SU-DHL-6 (cell line): ENCODE data around the gene SNAPC3.

ENCODE experiments used
- H2AFZ ChIP-seq: fragments of 200-600 bp; sonication (generic); 2 replicates; pipeline ENCODE4 v1.6.1; 2014; ENCODE audit warnings: low read depth, mild to moderate bottlenecking, moderate library complexity, mixed read lengths, antibody characterized with exemption, low read length; ENCODE audit not compliant: severe bottlenecking
- H3F3A ChIP-seq: fragments of 200-600 bp; shearing (Covaris generic); 2 replicates; pipeline ENCODE4 v1.6.0; 2016; ENCODE audit warnings: antibody characterized with exemption, mild to moderate bottlenecking; ENCODE audit not compliant: insufficient read depth
- H3K27ac ChIP-seq: fragments of 200-600 bp; sonication (generic); 2 replicates; pipeline ENCODE4 v1.5.1; 2016; ENCODE audit warnings: low read depth, mild to moderate bottlenecking, low read length, moderate library complexity, mixed read lengths
- H3K27me3 ChIP-seq: fragments of 200-600 bp; sonication (generic), shearing (Covaris generic); 2 replicates; pipeline ENCODE4 v1.6.0; 2014; ENCODE audit warnings: mild to moderate bottlenecking, low read length
- H3K36me3 ChIP-seq: fragments of 200-600 bp; sonication (generic); 2 replicates; pipeline ENCODE4 v1.6.1; 2014; ENCODE audit warnings: mild to moderate bottlenecking, low read length, mixed read lengths
- H3K4me2 ChIP-seq: fragments of 300-600, 200-600 bp; shearing (Covaris generic), sonication (generic); 2 replicates; pipeline ENCODE4 v1.6.0; 2014; ENCODE audit warnings: low read length, low read depth, mild to moderate bottlenecking; ENCODE audit not compliant: poor library complexity, severe bottlenecking
- H3K4me3 ChIP-seq: fragments of 200-600 bp; sonication (generic); 2 replicates; pipeline ENCODE4 v1.5.1; 2014; ENCODE audit warnings: antibody characterized with exemption, low read length, mild to moderate bottlenecking, mixed read lengths; ENCODE audit not compliant: insufficient read depth, poor library complexity, severe bottlenecking
- H3K79me2 ChIP-seq: fragments of 200-600 bp; sonication (generic); 2 replicates; pipeline ENCODE4 v1.6.1; 2014; ENCODE audit warnings: mild to moderate bottlenecking, low read length, moderate library complexity; ENCODE audit not compliant: insufficient read depth
- H3K9ac ChIP-seq: fragments of 200-600 bp; sonication (generic); 2 replicates; pipeline ENCODE4 v1.7.0; 2014; ENCODE audit warnings: mild to moderate bottlenecking, low read length
- H3K9me2 ChIP-seq: fragments of 200-600 bp; sonication (generic); replicated peaks from 2 replicates; pipeline ENCODE4 v1.6.1; 2014; ENCODE audit warnings: low read length; ENCODE audit not compliant: insufficient read depth
- H3K9me3 ChIP-seq: fragments of 200-600 bp; sonication (generic); 2 replicates; pipeline ENCODE4 v1.6.1; 2014; ENCODE audit warnings: low read length, mixed read lengths; ENCODE audit not compliant: insufficient read depth
- H4K20me1 ChIP-seq: fragments of 200-600 bp; sonication (generic); 2 replicates; pipeline ENCODE4 v1.6.1; 2014; ENCODE audit warnings: low read depth, mild to moderate bottlenecking, antibody characterized with exemption, low read length, moderate library complexity, mixed read lengths
- EZH2phosphoT487 ChIP-seq: fragments of 200-600 bp; sonication (generic), shearing (Covaris generic); conservative IDR thresholded peaks from 2 replicates; pipeline ENCODE4 v1.6.1; 2018; ENCODE audit warnings: mild to moderate bottlenecking, antibody characterized with exemption, low read length, moderate library complexity, mixed read lengths
- TF ChIP-seq, protein P1 (sequence below): fragments of 200-600 bp; sonication (generic); IDR thresholded peaks from one replicate; pipeline ENCODE4 v1.5.1; 2017; ENCODE audit warnings: antibody characterized with exemption, mild to moderate bottlenecking, low read length, moderate library complexity; ENCODE audit not compliant: insufficient read depth, poor library complexity, severe bottlenecking

SNAPC3 gene

DNA sequence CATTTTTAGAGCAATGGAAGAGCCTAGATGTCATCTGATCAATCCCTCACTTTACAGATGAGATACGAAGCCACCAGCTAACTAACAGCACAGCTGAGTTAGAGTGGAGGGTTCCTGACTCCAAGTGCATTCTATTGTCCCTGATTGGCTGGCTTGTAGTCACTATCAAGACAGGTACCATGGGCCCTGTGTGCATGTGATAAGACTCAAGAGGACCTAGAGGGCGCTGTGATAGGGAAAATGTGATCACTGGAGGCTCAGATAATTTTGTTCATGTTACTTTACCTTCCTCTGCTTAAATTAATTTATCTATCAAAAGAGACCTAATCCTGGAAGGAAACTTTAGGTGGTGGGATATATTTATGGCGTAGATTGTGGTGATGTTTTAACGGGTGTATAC lies 19.5 kb upstream of the SNAPC3 start:
- Histone ChIP-seq H3K9me3 (no peaks in the 10 kb centered on the region), H3K27ac (no peak overlapping the region), H3K27me3 (no peaks in the 10 kb centered on the region), H3F3A (no peaks in the 10 kb centered on the region), H3K4me3 (no peak overlapping the region), H2AFZ (no peak overlapping the region), H3K36me3 (no peaks in the 10 kb centered on the region), H3K4me2 (no peak overlapping the region), H4K20me1 (no peaks in the 10 kb centered on the region), H3K9me2 (no peaks in the 10 kb centered on the region), H3K79me2 (no peaks in the 10 kb centered on the region), H3K9ac (no peak overlapping the region)
- no peak for TF ChIP-seq EZH2phosphoT487
- TF ChIP-seq, protein P1, sequence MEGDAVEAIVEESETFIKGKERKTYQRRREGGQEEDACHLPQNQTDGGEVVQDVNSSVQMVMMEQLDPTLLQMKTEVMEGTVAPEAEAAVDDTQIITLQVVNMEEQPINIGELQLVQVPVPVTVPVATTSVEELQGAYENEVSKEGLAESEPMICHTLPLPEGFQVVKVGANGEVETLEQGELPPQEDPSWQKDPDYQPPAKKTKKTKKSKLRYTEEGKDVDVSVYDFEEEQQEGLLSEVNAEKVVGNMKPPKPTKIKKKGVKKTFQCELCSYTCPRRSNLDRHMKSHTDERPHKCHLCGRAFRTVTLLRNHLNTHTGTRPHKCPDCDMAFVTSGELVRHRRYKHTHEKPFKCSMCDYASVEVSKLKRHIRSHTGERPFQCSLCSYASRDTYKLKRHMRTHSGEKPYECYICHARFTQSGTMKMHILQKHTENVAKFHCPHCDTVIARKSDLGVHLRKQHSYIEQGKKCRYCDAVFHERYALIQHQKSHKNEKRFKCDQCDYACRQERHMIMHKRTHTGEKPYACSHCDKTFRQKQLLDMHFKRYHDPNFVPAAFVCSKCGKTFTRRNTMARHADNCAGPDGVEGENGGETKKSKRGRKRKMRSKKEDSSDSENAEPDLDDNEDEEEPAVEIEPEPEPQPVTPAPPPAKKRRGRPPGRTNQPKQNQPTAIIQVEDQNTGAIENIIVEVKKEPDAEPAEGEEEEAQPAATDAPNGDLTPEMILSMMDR: peak; percentile 59

DNA sequence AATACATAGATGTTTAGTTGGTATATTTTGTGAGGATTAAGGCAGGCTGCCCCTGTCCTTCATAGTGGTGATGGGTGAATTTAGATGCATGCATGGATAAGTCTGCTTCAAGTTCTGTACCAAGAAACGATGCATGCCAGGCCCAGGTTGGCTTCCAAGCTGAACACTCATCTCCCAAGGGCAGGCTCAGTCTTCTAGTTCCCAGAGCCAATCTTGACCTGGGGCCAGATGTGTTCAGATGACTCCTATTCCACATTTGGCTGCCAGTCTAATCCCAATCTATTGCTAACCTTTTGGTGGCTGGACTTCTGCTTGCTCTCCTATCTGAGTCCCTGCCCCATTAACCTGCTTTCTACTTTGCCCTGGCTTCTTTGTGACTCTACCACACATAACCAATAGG lies 18.5 kb upstream of the SNAPC3 start:
- TF ChIP-seq, protein P1: no peak
- TF ChIP-seq EZH2phosphoT487: no peak
- H3K9ac ChIP-seq: no peak overlapping the region
- no peaks in the 10 kb centered on the region for H3K36me3 ChIP-seq
- H3K9me2 ChIP-seq: no peaks in the 10 kb centered on the region
- no peaks in the 10 kb centered on the region for H3K79me2 ChIP-seq
- H3K27ac ChIP-seq: no peak overlapping the region
- no peak overlapping the region for H3K4me2 ChIP-seq
- H3K27me3 ChIP-seq: no peaks in the 10 kb centered on the region
- H3K4me3 ChIP-seq: no peak overlapping the region
- no peak overlapping the region for H2AFZ ChIP-seq
- H4K20me1 ChIP-seq: no peaks in the 10 kb centered on the region
- H3F3A ChIP-seq: no peaks in the 10 kb centered on the region
- no peaks in the 10 kb centered on the region for H3K9me3 ChIP-seq

DNA sequence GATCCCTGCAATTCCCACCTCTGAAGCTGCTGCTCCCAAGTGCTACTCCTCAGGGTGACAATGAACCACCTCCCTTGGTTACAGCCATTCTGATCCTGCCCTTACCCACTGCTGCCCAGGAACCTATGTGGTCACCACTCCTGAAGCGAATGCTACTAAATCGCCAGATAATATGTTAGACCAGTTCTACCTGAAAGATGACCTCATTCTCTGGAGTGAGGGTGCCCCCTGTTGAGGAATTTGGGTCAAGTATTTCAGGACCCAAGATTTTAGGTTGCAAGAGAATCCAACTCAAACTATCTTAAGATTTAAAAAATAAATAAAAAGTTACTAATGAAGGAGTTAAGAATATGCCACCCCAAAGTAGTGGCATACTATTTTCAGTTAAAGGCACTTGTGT lies 5.8 kb upstream of the SNAPC3 start:
- no peak overlapping the region for H3K27ac ChIP-seq
- H4K20me1 ChIP-seq: no peaks in the 10 kb centered on the region
- TF ChIP-seq, protein P1: peak; percentile 46
- no peak for TF ChIP-seq EZH2phosphoT487
- no peaks in the 10 kb centered on the region for H3K79me2 ChIP-seq
- no peak overlapping the region for H2AFZ ChIP-seq
- no peak overlapping the region for H3K9ac ChIP-seq
- peaks cover under 1% of the 10 kb centered on the region; the same call in 1 of the 2 replicates for H3F3A ChIP-seq
- H3K9me2 ChIP-seq: no peaks in the 10 kb centered on the region
- H3K36me3 ChIP-seq: no peaks in the 10 kb centered on the region
- no peaks in the 10 kb centered on the region for H3K27me3 ChIP-seq
- H3K4me2 ChIP-seq: no peak overlapping the region
- no peak overlapping the region for H3K4me3 ChIP-seq
- no peaks in the 10 kb centered on the region for H3K9me3 ChIP-seq
